ENCODE data around the gene CABP5. TPM values are rescaled to one million over a fixed set of nuclear protein-coding genes. Genes with fewer than 3 reads are reported as not detected.
"Not testable (repeated sequence)": the region's sequence is repeated elsewhere in the genome, so short reads cannot be mapped to it uniquely, and the experiment has no call there.

CABP5 gene
- total RNA-seq: not detected

DNA sequence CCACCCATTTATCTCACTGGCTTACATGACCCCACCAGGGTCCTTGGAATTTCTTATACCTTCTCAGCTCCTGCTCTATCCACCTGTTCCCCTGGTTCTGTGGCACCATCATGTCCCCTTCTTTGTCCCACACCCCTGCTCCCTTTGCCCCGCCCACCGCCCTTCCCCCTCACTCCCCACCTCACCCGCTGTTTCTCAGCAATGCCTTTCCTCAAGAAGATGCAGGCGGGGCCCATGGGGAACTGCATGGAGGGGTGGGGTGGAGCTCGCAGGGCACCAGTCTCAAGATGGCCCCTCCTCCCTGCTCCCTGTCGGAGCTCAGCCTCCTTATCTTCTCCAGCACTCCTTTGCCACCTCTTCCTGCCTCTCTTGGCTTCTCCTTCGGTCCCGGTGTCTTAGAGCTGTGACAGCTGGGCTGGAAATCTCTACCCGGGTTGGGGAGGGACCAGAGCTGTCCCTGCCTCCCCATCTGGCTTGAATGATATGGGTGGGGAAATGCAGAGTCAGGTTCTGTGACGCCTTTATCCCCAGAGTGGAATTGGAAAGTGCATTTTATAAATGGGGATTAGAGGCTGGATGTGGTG is at the start of gene CABP5:
CABP5 (minus strand) TSS at position 405 of the 584 bp plus-strand sequence; CDS start at position 248, 157 bp downstream.
- Mint-ChIP-seq H3K4me3 (no peak within 1 kb of the TSS), H3K27me3 (peaks cover 12% of the 10 kb centered on the region), H3K9me3 (no peaks in the 10 kb centered on the region), H3K36me3 (no peaks in the 10 kb centered on the region), H3K27ac (no peak within 1 kb of the TSS), H3K4me1 (no peaks in the 10 kb centered on the region)
- no peak for DNase-seq
- no peak for ATAC-seq (ENCODE audit: low read depth)
- POLR2A ChIA-PET: no interaction called here

- H3K27ac Mint-ChIP-seq; H3K4me1 Mint-ChIP-seq; H3K4me3 Mint-ChIP-seq; H3K36me3 Mint-ChIP-seq; POLR2A ChIA-PET; DNase-seq; ATAC-seq (ENCODE audit: low read depth); H3K27me3 Mint-ChIP-seq; H3K9me3 Mint-ChIP-seq: not testable (repeated sequence)
These were observed 47.3 kb upstream of the CABP5 start for GRCh38 chr19:48091111-48091718.

DNA sequence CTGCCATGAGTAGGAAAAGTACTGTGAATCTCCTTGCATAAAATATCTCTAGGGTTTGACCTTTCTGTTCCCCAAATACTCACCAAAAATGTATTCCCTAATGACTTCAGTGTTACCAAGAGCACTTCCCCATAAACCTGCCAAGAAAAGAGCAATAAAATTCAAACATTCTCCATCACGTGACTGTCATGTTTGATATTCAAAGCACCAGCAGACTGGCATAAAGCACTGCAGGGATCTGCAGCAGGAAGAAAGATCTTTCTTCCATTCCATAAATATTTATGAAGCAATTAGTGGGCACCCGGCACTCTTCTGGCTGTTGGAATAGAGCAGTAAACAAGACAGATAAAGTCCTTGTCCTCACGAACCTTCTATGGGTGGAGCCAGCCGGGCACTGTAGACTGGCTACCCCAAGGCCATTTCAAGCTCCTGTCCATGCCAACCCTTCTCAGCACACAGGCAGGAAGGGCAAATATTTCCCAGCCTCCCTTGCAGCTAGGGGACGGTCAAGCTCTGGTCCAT is 46.5 kb upstream of the CABP5 start:
- no peak for DNase-seq
- H3K27ac Mint-ChIP-seq: no peak overlapping the region
- no peak for ATAC-seq (ENCODE audit: low read depth)
- no peaks in the 10 kb centered on the region for H3K4me1 Mint-ChIP-seq
- POLR2A ChIA-PET: no interaction called here
- no peaks in the 10 kb centered on the region for H3K9me3 Mint-ChIP-seq
- H3K36me3 Mint-ChIP-seq: no peaks in the 10 kb centered on the region
- peaks cover 5% of the 10 kb centered on the region for H3K27me3 Mint-ChIP-seq
- H3K4me3 Mint-ChIP-seq: no peak overlapping the region

DNA sequence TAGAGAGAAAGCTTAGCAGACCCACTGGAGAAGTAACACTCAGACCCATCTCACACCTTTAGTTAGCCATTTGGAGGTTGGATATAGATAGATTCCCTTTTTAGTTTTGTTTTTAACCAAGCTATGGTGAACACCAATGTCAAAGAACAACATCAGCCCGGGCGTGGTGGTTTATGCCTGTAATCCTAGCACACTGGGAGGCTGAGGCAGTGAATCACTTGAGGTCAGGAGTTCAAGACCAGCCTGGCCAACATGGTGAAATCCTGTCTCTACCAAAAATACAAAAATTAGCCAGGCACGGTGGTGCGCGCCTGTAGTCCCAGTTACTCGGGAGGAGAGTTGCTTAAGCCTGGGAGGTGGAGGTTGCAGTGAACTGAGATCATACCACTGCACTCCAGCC is 45.1 kb upstream of the CABP5 start:
- H3K4me1 Mint-ChIP-seq; ATAC-seq (ENCODE audit: low read depth); H3K4me3 Mint-ChIP-seq; H3K27ac Mint-ChIP-seq; POLR2A ChIA-PET; DNase-seq; H3K36me3 Mint-ChIP-seq; H3K27me3 Mint-ChIP-seq; H3K9me3 Mint-ChIP-seq: not testable (repeated sequence)

DNA sequence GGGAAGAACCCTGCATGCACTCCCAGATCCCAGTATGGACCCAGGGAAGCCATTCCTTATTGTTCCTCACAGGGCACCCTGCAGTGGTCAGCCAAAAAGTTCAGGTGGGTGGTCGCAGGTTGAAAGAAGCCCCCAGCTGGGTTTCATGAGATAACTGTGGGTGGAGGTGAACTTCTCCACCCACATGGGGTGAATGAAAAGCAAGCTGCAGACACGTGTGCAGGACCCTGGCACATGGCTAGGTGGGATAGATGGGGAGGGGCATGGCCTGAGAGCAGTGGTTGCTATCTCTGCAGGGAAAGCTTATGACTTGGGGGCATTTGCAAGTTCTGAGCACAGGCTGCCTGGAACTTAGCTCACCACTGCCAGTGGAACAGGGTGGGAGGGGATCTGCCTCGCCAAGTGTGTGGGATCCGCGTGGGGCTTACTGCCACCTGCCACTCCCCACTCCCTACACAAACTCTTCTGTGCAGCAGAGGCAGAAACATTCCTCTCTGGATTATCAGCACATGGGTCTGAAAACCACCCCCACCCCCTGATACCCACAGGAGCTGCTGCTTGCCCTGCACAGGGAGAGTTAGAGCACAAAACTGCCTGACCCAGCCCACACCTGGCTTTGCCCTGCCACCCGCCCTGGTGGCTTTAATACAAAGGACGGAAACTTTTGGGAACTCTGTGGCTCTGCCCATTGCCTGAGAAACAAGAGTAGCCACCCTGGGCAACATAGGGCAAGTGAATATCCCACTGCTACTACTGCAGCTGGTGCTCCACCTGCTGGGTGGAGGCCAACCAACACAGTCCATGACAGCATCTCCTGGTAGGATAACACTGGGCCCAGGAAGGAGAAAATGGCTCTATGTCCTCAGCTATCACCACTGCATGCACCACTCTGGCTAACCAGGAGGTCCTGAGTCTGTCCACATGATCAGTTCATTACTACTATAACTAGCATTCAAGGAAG is 42.3 kb upstream of the CABP5 start:
- Mint-ChIP-seq H3K4me1 (no peaks in the 10 kb centered on the region), H3K4me3 (no peak overlapping the region), H3K9me3 (no peaks in the 10 kb centered on the region), H3K36me3 (no peaks in the 10 kb centered on the region), H3K27ac (no peak overlapping the region), H3K27me3 (peaks cover 5% of the 10 kb centered on the region)
- DNase-seq (no peak), ATAC-seq (ENCODE audit: low read depth) (no peak)
- POLR2A ChIA-PET: no interaction called here

DNA sequence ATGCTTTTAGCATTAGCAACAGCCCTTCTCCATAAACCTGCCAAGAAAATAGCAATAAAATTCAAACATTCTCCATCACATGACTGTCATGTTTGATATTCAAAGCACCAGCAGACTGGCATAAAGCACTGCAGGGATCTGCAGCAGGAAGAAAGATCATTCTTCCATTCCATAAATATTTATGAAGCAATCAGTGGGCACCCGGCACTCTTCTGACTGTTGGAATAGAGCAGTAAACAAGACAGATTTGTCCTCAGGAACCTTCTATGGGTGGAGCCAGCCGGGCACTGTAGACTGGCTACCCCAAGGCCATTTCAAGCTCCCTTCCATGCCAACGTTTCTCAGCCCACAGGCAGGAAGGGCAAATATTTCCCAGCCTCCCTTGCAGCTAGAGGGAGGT is 41.2 kb upstream of the CABP5 start:
- POLR2A ChIA-PET: no interaction called here
- DNase-seq (no peak), ATAC-seq (ENCODE audit: low read depth) (no peak)
- Mint-ChIP-seq H3K36me3 (no peaks in the 10 kb centered on the region), H3K9me3 (no peaks in the 10 kb centered on the region), H3K27ac (no peak overlapping the region), H3K27me3 (peaks cover 3% of the 10 kb centered on the region), H3K4me1 (no peaks in the 10 kb centered on the region), H3K4me3 (no peak overlapping the region)

DNA sequence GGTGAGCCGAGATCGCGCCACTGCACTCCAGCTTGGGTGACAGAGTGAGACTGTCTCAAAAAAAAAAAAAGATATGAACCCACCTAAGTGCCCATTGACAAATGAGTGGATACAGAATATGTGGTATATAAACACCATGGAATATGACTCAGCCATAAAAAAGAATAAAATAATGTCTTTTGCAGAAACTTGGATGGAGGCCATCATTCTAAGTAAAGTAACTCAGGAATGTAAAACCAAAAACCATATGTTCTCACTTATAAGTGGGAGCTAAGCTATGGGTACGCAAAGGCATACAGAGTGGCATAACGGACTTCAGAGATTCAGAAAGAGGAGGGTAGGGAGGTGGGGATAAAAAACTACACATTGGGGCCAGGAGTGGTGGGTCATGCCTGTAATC is 37.2 kb upstream of the CABP5 start:
- Mint-ChIP-seq H3K27me3 (peaks cover 3% of the 10 kb centered on the region), H3K9me3 (no peaks in the 10 kb centered on the region), H3K4me1 (no peaks in the 10 kb centered on the region), H3K4me3 (no peak overlapping the region), H3K36me3 (no peaks in the 10 kb centered on the region), H3K27ac (no peak overlapping the region)
- DNase-seq: no peak
- ATAC-seq (ENCODE audit: low read depth): no peak
- POLR2A ChIA-PET: no interaction called here

GRCh38 chr19:48070177-48070769 is 26.4 kb upstream of the CABP5 start:
- H3K27ac Mint-ChIP-seq; H3K36me3 Mint-ChIP-seq; H3K4me3 Mint-ChIP-seq; ATAC-seq (ENCODE audit: low read depth); H3K27me3 Mint-ChIP-seq; H3K9me3 Mint-ChIP-seq; H3K4me1 Mint-ChIP-seq; POLR2A ChIA-PET; DNase-seq: not testable (repeated sequence)

DNA sequence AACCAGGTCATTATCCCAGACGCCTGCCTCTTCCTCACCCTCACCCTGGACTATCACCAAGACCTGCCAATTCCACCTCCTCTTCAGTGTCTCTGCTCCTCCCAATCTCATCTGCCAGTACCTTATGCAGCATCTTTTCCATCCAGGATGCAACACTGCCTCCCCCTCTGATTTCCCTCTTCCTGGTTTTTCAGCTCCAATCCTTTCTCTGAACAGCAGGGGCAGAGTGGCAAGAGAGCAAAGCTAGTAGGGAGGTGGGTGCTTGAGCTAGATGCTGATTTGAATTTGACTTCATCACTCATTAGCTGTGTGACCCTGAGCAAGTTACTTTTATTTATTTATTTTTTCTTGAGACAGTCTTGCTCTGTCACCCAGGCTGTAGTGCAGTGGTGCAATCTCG is 25.6 kb upstream of the CABP5 start:
- DNase-seq (no peak), ATAC-seq (ENCODE audit: low read depth) (no peak)
- Mint-ChIP-seq H3K4me3 (no peak overlapping the region), H3K36me3 (no peaks in the 10 kb centered on the region), H3K9me3 (no peaks in the 10 kb centered on the region), H3K27ac (no peak overlapping the region), H3K27me3 (peaks cover 3% of the 10 kb centered on the region), H3K4me1 (no peaks in the 10 kb centered on the region)
- POLR2A ChIA-PET: no interaction called here

GRCh38 chr19:48064509-48064908 is 20.6 kb upstream of the CABP5 start:
- Mint-ChIP-seq H3K27ac (no peak overlapping the region), H3K4me1 (no peaks in the 10 kb centered on the region), H3K9me3 (no peaks in the 10 kb centered on the region), H3K27me3 (peaks cover 8% of the 10 kb centered on the region), H3K4me3 (no peak overlapping the region), H3K36me3 (no peaks in the 10 kb centered on the region)
- ATAC-seq (ENCODE audit: low read depth): no peak
- POLR2A ChIA-PET: no interaction called here
- no peak for DNase-seq

DNA sequence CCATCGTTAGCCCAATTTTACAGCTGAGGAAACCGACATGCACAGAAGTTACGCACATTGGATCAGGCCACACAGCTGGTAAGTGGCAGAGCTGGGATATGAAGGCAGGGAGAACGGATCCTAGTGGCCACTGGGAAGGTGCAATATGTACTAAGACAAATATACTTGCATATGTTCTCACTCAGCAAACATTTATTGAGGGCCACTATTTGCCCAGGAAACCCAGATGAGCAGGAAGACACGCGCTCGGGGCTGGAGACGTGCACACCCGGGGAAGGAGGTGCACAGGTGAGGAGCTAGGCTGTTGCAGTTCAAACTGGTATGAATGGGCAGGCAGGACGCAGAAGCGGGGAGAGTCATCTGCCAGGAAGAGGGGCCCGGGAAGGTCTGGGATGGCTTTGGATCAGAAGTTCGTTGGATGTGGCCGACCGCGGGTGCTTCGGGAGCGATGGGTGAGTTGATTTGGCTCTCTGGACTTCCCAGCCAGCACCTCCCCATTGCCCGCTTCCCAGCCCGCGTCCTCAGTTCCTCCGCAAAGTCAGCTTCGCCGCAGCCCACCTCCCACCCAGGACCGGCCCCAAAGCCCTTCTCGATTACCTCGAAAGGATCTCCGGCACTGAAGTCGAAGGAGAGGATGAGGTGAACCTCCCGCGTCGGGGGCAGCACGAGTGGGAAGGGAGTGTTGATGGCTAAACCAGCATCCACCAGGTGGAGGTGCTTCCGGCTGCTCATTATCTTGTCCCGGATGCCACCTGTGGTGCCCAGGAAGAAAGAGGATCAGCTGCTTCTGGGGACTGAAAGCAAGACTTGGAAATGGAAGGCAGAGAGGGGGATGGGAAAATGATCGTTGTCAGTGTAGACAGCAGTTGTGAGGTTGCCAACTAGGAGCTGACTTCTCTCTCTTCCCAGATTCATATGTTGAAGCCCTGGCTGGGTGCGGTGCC is 17.8 kb upstream of the CABP5 start:
- H3K27ac Mint-ChIP-seq: no peak overlapping the region
- no peaks in the 10 kb centered on the region for H3K36me3 Mint-ChIP-seq
- H3K4me3 Mint-ChIP-seq: no peak overlapping the region
- H3K4me1 Mint-ChIP-seq: no peaks in the 10 kb centered on the region
- POLR2A ChIA-PET: no interaction called here
- ATAC-seq (ENCODE audit: low read depth) (no peak), DNase-seq (no peak)
- no peaks in the 10 kb centered on the region for H3K9me3 Mint-ChIP-seq
- peaks cover 8% of the 10 kb centered on the region for H3K27me3 Mint-ChIP-seq

GRCh38 chr19:48060381-48060780 is 16.5 kb upstream of the CABP5 start:
- POLR2A ChIA-PET: no interaction called here
- H3K27ac Mint-ChIP-seq: no peak overlapping the region
- H3K9me3 Mint-ChIP-seq: no peaks in the 10 kb centered on the region
- DNase-seq (no peak), ATAC-seq (ENCODE audit: low read depth) (no peak)
- no peaks in the 10 kb centered on the region for H3K4me1 Mint-ChIP-seq
- peaks cover 8% of the 10 kb centered on the region for H3K27me3 Mint-ChIP-seq
- H3K4me3 Mint-ChIP-seq: no peak overlapping the region
- H3K36me3 Mint-ChIP-seq: no peaks in the 10 kb centered on the region

GRCh38 chr19:48059331-48059730 is 15.5 kb upstream of the CABP5 start:
- Mint-ChIP-seq H3K4me1 (no peaks in the 10 kb centered on the region), H3K27me3 (peaks cover 8% of the 10 kb centered on the region), H3K36me3 (no peaks in the 10 kb centered on the region), H3K9me3 (no peaks in the 10 kb centered on the region), H3K4me3 (no peak overlapping the region), H3K27ac (no peak overlapping the region)
- ATAC-seq (ENCODE audit: low read depth) (no peak), DNase-seq (no peak)
- POLR2A ChIA-PET: interaction anchor here (0.7 kb wide), 1 partner anchor 505 kb away, joined by 5 read pairs; no protein-coding TSS in a partner anchor
